ENCODE data around the gene ATP6AP1.

ATP6AP1 gene

DNA sequence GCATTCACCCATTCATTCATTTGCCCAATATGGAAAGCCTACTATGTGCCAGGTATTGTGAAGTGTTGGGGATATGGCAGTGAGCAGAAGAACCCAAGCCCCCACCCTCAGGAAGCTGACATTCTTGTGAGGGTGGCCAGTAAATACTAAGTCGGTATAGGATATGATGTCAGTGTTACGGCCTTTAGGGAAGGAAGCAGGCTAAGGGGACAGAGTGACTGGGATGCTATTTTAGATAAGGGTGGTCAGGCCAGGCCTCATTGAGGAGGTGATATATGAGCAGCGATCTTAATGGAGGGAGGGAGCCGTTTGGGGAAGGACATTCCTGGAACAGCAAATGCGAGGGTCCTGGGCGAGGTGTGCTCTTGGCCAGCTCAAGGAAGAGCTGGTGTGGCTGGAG lies 2.0 kb downstream of the ATP6AP1 start:
- no peaks in the 10 kb centered on the region for H3K9me3 ChIP-seq
- no peaks in the 10 kb centered on the region for H3K4me1 ChIP-seq
- H3K27me3 ChIP-seq = no peaks in the 10 kb centered on the region
- H3K36me3 ChIP-seq = peaks cover 14% of the 10 kb centered on the region
- TF ChIP-seq, protein P1, sequence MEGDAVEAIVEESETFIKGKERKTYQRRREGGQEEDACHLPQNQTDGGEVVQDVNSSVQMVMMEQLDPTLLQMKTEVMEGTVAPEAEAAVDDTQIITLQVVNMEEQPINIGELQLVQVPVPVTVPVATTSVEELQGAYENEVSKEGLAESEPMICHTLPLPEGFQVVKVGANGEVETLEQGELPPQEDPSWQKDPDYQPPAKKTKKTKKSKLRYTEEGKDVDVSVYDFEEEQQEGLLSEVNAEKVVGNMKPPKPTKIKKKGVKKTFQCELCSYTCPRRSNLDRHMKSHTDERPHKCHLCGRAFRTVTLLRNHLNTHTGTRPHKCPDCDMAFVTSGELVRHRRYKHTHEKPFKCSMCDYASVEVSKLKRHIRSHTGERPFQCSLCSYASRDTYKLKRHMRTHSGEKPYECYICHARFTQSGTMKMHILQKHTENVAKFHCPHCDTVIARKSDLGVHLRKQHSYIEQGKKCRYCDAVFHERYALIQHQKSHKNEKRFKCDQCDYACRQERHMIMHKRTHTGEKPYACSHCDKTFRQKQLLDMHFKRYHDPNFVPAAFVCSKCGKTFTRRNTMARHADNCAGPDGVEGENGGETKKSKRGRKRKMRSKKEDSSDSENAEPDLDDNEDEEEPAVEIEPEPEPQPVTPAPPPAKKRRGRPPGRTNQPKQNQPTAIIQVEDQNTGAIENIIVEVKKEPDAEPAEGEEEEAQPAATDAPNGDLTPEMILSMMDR (IDR thresholded peaks at IDR 0.05; ENCODE audit: low read depth, low read length) = no peak
- DNase-seq = no peak
- no peak overlapping the region for H3K4me3 ChIP-seq (ENCODE audit: low read depth, low read length)

DNA sequence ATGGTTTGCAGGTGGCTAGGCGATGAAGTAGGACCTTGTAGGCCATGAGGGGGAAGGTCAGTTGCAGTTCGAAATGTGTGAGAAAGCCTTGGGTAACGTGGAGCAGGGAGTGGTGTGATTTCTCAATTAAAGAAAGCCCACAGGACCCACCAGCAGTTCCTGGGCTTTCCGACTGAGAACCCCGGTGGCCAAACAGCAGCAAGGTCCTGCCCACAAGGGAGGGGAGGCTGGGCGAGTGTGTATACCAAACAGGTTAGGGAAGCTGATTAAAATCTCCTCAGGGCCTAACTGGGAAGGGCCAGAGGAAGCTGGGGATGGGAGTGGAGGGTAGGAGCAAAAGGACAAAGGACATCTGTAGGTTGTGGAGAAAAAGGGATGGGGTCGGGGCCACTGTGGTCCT lies 2.4 kb downstream of the ATP6AP1 start:
- Histone ChIP-seq H3K9me3 (no peaks in the 10 kb centered on the region), H3K36me3 (peaks cover 17% of the 10 kb centered on the region), H3K27me3 (no peaks in the 10 kb centered on the region), H3K4me3 (ENCODE audit: low read depth, low read length) (no peak overlapping the region), H3K4me1 (no peaks in the 10 kb centered on the region)
- TF ChIP-seq, protein P1 (IDR thresholded peaks at IDR 0.05; ENCODE audit: low read depth, low read length) = no peak
- DNase-seq = no peak

DNA sequence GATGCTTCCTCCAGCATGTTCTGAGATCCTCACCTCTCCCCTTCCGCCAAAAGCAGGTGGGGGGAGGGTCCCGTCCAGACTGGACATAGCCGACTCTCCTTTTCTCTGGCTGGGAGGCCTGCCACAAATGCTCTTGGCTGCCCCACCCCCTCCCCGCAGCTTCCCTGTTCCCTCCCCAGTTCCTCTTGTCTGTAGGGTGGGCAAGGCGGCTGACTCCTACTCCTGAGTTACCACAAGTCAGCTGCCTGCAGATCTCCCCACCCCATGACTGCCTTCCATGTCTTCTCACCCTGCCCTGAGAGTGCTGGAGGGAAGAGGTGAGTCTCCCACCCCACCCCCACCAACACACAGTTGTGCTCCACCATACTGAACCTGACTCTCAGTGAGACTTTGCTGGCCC lies 2.9 kb downstream of the ATP6AP1 start:
- Histone ChIP-seq H3K27me3 (no peaks in the 10 kb centered on the region), H3K36me3 (peaks cover 21% of the 10 kb centered on the region), H3K9me3 (no peaks in the 10 kb centered on the region), H3K4me3 (ENCODE audit: low read depth, low read length) (no peak overlapping the region), H3K4me1 (no peaks in the 10 kb centered on the region)
- no peak for DNase-seq
- TF ChIP-seq, protein P1 (IDR thresholded peaks at IDR 0.05; ENCODE audit: low read depth, low read length) = no peak

DNA sequence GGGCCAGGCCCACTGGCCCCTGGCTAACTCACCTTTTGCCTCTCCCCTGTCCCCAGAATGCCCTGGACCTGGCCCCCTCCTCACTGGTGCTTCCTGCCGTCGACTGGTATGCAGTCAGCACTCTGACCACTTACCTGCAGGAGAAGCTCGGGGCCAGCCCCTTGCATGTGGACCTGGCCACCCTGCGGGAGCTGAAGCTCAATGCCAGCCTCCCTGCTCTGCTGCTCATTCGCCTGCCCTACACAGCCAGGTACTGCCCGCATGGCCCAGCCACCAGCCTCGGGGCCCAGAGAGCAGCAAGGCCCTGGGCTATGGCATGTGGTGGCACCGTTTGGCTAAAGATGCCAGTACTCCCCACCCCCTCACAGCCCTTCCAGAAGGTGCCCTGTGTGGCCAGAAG lies 3.7 kb downstream of the ATP6AP1 start:
- Histone ChIP-seq H3K4me3 (ENCODE audit: low read depth, low read length) (no peak overlapping the region), H3K4me1 (no peaks in the 10 kb centered on the region), H3K27me3 (no peaks in the 10 kb centered on the region), H3K36me3 (peaks cover 22% of the 10 kb centered on the region), H3K9me3 (no peaks in the 10 kb centered on the region)
- DNase-seq = no peak
- TF ChIP-seq, protein P1 (IDR thresholded peaks at IDR 0.05; ENCODE audit: low read depth, low read length) = no peak

DNA sequence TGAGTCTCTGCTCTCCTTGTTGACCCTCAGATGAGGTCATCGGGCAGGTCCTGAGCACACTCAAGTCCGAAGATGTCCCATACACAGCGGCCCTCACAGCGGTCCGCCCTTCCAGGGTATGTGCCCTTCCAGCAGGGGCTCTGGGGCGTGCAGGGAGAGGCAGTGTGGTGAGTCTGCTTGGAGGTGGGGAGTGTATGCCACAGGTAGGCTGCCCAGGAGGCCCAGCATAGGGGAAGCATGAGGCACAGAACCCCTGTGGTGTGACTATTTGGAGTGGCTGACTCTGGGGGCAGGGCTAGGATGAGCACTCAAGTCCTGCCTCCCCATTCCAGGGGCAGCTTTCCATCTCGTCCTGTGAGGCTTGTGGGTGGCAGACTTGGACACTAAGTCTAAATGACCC lies 5.1 kb downstream of the ATP6AP1 start:
- DNase-seq = no peak
- H3K36me3 ChIP-seq = peaks cover 26% of the 10 kb centered on the region
- H3K9me3 ChIP-seq = no peaks in the 10 kb centered on the region
- H3K4me1 ChIP-seq = no peaks in the 10 kb centered on the region
- H3K27me3 ChIP-seq = no peaks in the 10 kb centered on the region
- TF ChIP-seq, protein P1 (IDR thresholded peaks at IDR 0.05; ENCODE audit: low read depth, low read length) = no peak
- H3K4me3 ChIP-seq (ENCODE audit: low read depth, low read length) = no peak overlapping the region

DNA sequence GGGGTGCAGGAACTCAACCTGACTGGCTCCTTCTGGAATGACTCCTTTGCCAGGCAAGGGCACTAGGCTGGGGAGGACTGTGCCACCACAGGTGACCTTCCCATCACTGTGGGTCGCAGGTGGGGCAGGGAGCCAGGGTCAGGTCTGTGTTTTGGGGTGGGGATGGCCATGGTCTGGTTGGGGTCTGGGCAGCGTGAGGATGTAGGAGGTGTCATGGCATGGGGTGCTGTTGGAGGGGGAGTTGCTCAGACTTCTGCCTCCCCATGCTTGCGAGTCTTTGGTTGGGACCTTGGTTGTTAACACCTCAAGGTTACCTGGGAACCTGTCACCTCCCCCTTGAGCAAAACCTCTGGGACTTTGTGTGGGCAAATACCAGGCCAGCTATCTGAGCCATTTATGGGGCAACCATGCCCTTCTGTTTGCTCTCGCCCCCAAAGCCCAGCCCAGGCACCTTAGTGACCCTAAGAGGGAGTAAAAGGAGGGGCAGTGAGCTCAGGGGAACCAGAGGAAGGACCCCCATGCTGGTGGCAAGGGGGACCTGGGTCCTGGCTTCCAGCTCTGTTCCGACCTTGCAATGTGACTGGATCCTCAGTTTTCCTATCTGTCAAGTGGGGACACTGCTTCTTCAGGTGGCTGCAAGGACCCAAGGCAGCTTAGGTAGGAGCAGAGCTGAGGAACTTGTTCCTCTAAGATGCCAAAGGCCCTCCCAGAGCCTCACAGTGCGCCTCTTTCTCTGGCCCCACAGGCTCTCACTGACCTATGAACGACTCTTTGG lies 6.1 kb downstream of the ATP6AP1 start:
- Histone ChIP-seq H3K4me1 (no peaks in the 10 kb centered on the region), H3K27me3 (no peaks in the 10 kb centered on the region), H3K4me3 (ENCODE audit: low read depth, low read length) (no peak overlapping the region), H3K9me3 (no peaks in the 10 kb centered on the region), H3K36me3 (peaks cover 32% of the 10 kb centered on the region)
- DNase-seq = no peak
- TF ChIP-seq, protein P1 (IDR thresholded peaks at IDR 0.05; ENCODE audit: low read depth, low read length) = no peak

Measured in BE2C (cell line).